Osteoblast (primary cell): ENCODE data around the gene RPS6KA2. TPM values are rescaled to one million over a fixed set of nuclear protein-coding genes. Genes with fewer than 3 reads are reported as not detected.

Experiments
- DNase-seq: peaks from one replicate; pipeline ENCODE4 v3.0.0; 2011; ENCODE audit warnings: low spot score, mixed read lengths; ENCODE audit not compliant: insufficient read length; ENCODE audit errors: missing footprints
- H2AFZ ChIP-seq: 2 replicates; pipeline ENCODE4 v1.6.0; 2011; ENCODE audit warnings: mild to moderate bottlenecking, low read length
- H3K27ac ChIP-seq: 2 replicates; pipeline ENCODE4 v1.5.1; 2011; ENCODE audit warnings: mild to moderate bottlenecking, low read depth, low read length, moderate library complexity
- H3K27me3 ChIP-seq: 2 replicates; pipeline ENCODE4 v1.6.0; 2012; ENCODE audit warnings: mild to moderate bottlenecking, control low read depth, inconsistent platforms, low read length, moderate library complexity; ENCODE audit not compliant: insufficient read depth
- H3K36me3 ChIP-seq: 2 replicates; pipeline ENCODE4 v1.5.1; 2011; ENCODE audit warnings: mild to moderate bottlenecking, low read length, control low read depth, moderate library complexity; ENCODE audit not compliant: insufficient read depth
- H3K4me1 ChIP-seq: 2 replicates; pipeline ENCODE4 v1.5.1; 2011; ENCODE audit warnings: mild to moderate bottlenecking, low read length, control low read depth, moderate library complexity; ENCODE audit not compliant: insufficient read depth
- H3K4me2 ChIP-seq: 2 replicates; pipeline ENCODE4 v1.6.0; 2011; ENCODE audit warnings: mild to moderate bottlenecking, low read length; ENCODE audit not compliant: insufficient read depth
- H3K4me3 ChIP-seq: fragments of 200-600 bp; sonication (generic); 3 replicates; pipeline ENCODE4 v1.5.1; 2012; ENCODE audit warnings: mild to moderate bottlenecking, low read length, inconsistent platforms; ENCODE audit not compliant: insufficient read depth
- H3K79me2 ChIP-seq: 2 replicates; pipeline ENCODE4 v1.6.0; 2012; ENCODE audit warnings: mild to moderate bottlenecking, low read length, control low read depth, inconsistent platforms; ENCODE audit not compliant: insufficient read depth
- H3K9me3 ChIP-seq: 2 replicates; pipeline ENCODE4 v1.5.1; 2011; ENCODE audit warnings: low read depth, low read length, control low read depth
- H4K20me1 ChIP-seq: 2 replicates; pipeline ENCODE4 v1.6.0; 2012; ENCODE audit warnings: mild to moderate bottlenecking, low read length, control low read depth; ENCODE audit not compliant: insufficient read depth
- total RNA-seq: library from RNA; depleted of rRNA; stranded (reverse); fragments of >200 nt; gene quantifications from 2 replicates; pipeline ENCODE4 v1.2.3, GENCODE V29; 2012
- TF ChIP-seq, protein P1 (sequence below): IDR thresholded peaks from 2 replicates; pipeline ENCODE4 v1.5.1; 2011; ENCODE audit warnings: mild to moderate bottlenecking, low read depth, low read length, moderate library complexity; ENCODE audit errors: extremely low read depth

Gene RPS6KA2
- total RNA-seq, 1 donor, result 113 TPM

DNA sequence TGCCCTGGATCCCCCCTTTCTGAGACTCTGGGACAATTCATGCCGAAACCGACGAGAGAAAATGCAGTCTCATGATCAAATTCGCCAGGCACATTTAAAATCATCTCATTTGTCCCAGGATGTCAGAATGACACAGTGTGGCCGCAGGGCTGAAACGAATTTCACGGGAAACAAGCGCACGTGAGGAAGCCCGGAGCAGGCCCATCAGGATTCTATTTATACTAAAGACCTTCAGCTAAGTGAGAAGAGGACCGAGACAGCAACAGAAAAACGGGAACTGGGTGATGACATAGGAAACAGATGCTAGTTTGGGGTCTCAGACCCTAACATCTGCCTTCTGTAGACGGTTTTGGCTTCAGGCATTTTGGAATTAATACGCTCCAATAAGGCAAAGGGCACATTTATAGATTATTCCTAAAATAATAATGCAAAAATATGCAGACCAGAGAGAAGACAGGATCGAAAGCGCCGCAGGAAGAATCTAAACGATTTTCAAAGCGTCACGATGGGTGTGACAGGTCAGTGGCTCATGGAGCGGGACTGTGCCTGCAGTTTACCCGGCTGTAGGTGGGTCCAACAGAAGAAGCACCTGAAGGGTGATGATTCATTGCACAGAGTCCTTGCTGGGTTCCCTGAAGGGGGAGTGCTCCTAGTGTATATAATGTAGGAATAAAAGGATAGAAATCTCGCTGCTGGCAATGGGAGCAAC, 163.5 kb downstream of the RPS6KA2 start:
- Histone ChIP-seq H3K4me3 (no peak overlapping the region), H3K27me3 (no peaks in the 10 kb centered on the region), H3K4me2 (no peak overlapping the region), H3K27ac (no peak overlapping the region), H3K4me1 (peaks cover 10% of the 10 kb centered on the region), H3K79me2 (no peaks in the 10 kb centered on the region), H4K20me1 (no peaks in the 10 kb centered on the region), H2AFZ (no peak overlapping the region), H3K36me3 (peaks cover 35% of the 10 kb centered on the region), H3K9me3 (no peaks in the 10 kb centered on the region)
- TF ChIP-seq, protein P1, sequence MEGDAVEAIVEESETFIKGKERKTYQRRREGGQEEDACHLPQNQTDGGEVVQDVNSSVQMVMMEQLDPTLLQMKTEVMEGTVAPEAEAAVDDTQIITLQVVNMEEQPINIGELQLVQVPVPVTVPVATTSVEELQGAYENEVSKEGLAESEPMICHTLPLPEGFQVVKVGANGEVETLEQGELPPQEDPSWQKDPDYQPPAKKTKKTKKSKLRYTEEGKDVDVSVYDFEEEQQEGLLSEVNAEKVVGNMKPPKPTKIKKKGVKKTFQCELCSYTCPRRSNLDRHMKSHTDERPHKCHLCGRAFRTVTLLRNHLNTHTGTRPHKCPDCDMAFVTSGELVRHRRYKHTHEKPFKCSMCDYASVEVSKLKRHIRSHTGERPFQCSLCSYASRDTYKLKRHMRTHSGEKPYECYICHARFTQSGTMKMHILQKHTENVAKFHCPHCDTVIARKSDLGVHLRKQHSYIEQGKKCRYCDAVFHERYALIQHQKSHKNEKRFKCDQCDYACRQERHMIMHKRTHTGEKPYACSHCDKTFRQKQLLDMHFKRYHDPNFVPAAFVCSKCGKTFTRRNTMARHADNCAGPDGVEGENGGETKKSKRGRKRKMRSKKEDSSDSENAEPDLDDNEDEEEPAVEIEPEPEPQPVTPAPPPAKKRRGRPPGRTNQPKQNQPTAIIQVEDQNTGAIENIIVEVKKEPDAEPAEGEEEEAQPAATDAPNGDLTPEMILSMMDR, result no peak
- peak; percentile 50 for DNase-seq

DNA sequence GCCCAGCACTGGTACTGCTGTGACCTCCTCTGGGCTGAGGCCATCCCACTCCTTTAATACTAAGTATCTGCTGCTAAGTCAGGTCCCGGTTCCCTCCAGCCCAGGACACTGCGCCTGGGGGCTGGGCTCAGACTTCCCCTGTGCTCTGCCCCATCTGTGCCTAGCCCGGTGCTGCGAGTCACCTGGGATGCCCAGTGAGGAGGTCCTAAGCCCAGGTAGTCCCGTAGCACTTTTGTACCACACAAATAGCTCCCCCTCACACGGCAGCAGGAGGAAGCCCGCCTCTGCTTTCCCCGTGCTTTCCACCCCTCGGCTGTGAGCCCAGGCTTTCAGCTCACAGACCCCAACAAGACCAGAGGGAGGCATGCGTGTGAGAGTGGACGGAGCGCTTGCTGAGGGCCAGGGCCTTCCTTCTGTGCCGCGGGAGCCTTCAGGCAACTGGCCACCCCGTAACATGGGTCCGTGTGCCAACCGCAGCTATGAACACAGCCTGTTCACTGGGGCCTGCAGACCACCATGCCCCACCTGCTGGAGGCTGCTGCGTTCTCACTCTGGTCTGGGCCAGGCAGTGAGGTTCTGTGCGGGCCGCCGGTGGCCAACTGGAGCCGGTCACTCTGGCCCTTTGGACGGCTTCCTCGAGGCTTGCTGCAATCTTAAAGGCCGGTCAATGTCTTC, 164.5 kb downstream of the RPS6KA2 start:
- H3K9me3 ChIP-seq, result no peaks in the 10 kb centered on the region
- H3K4me3 ChIP-seq, result no peak overlapping the region
- H3K27ac ChIP-seq, result no peak overlapping the region
- no peaks in the 10 kb centered on the region for H3K79me2 ChIP-seq
- TF ChIP-seq, protein P1, result no peak
- no peaks in the 10 kb centered on the region for H4K20me1 ChIP-seq
- no peaks in the 10 kb centered on the region for H3K27me3 ChIP-seq
- H2AFZ ChIP-seq, result no peak overlapping the region
- peaks cover 10% of the 10 kb centered on the region for H3K4me1 ChIP-seq
- no peak overlapping the region for H3K4me2 ChIP-seq
- peaks cover 30% of the 10 kb centered on the region for H3K36me3 ChIP-seq
- peak; percentile 48 for DNase-seq

DNA sequence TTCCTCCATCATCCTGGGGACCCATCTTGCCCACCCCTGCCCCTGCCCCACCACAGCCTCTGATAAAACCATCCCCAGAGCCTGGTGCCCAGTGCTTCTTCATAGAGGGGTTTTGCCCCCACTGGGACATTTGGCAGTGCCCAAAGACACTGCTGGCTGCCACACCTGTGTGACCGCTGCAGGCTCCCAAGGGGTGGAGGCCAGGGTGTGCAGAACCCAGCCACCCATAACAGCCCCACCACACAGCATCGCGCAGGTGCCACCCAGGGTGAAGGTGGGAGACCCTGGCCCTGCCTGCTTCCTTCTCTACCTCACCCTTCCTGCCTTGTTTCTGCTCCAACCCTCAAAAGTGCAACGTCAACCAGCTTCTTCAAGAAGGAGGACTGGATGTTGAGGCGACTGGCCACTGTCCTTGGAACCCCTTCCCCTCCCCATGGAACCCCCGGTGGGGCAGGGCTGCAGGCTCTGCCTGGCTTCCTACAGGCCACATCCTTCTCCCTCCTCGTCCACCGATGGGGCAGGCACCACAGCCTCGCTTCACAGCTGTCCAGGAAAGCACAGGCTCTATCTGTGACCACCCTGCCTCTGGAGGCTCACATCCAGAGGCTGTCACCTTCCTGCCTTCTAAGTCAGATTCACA, 165.1 kb downstream of the RPS6KA2 start:
- Histone ChIP-seq H3K79me2 (no peaks in the 10 kb centered on the region), H3K27me3 (no peaks in the 10 kb centered on the region), H3K36me3 (peaks cover 28% of the 10 kb centered on the region), H3K9me3 (no peaks in the 10 kb centered on the region), H3K4me2 (no peak overlapping the region), H3K4me3 (no peak overlapping the region), H3K27ac (no peak overlapping the region), H3K4me1 (peaks cover 12% of the 10 kb centered on the region), H4K20me1 (no peaks in the 10 kb centered on the region), H2AFZ (no peak overlapping the region)
- no peak for DNase-seq
- TF ChIP-seq, protein P1, result no peak
